AG04449 (cell line): Measurements from ENCODE around the gene CASP2.
A peak's percentile ranks its signal among the peaks of the same experiment; 100 is the strongest.

Source experiments
- CTCF ChIA-PET: fragments of 350-600 bp; formaldehyde crosslinking; extraction: SDS; loops from one replicate; lab custom pipeline; 2021; ENCODE audit warnings: antibody characterized with exemption; lab: Yijun Ruan, JAX
- POLR2A ChIA-PET: fragments of 400-600, 350-600 bp; formaldehyde crosslinking; extraction: SDS; loops from one replicate; lab custom pipeline; 2020; ENCODE audit warnings: antibody characterized with exemption, inconsistent platforms; lab: Yijun Ruan, JAX
- DNase-seq: peaks from one replicate; pipeline ENCODE4 v3.0.0-alpha.2; 2010; ENCODE audit warnings: low read depth, low spot score
- H3K4me3 ChIP-seq: 2 replicates; pipeline ENCODE4 v1.5.1; 2011; ENCODE audit warnings: low read depth, mild to moderate bottlenecking, control low read depth, low read length
- CTCF ChIP-seq: IDR thresholded peaks from one replicate; pipeline ENCODE4 v1.5.1; 2011; ENCODE audit warnings: mild to moderate bottlenecking, moderate library complexity, low read length, control low read depth, inconsistent platforms; ENCODE audit not compliant: insufficient read depth; ENCODE audit errors: missing control alignments

The CASP2 gene

GRCh38 chr7:143329471-143330170 lies 41.5 kb downstream of the CASP2 start:
- TF ChIP-seq CTCF = no peak
- no peak overlapping the region for H3K4me3 ChIP-seq
- ChIA-PET POLR2A (no interaction called here), CTCF (interaction anchor here (0.7 to 2.6 kb wide), 2 partner anchors 14 to 15 kb away, joined by 3 to 10 read pairs; no protein-coding TSS in a partner anchor)
- no peak for DNase-seq

- DNase-seq = peak; percentile 81
- ChIA-PET CTCF (interaction anchor here (1.0 to 2.6 kb wide), 5 partner anchors 9 to 91 kb away, joined by 3 to 10 read pairs (median 4); no protein-coding TSS in a partner anchor), POLR2A (interaction anchor here (1.1 kb wide), 1 partner anchor 43 kb away, joined by 4 read pairs; the partner anchor contains the start of gene CASP2)
- TF ChIP-seq CTCF = no peak
- no peak overlapping the region for H3K4me3 ChIP-seq
Observed at GRCh38 chr7:143331179-143331801, 43.1 kb downstream of the CASP2 start.

- TF ChIP-seq CTCF = no peak
- H3K4me3 ChIP-seq = no peak overlapping the region
- CTCF ChIA-PET = interaction anchor here (2.7 to 3.8 kb wide), 2 partner anchors 12 to 46 kb away, joined by 8 to 26 read pairs; no protein-coding TSS in a partner anchor
- no peak for DNase-seq
- POLR2A ChIA-PET = no interaction called here
Observed at GRCh38 chr7:143334244-143334643, 46.1 kb downstream of the CASP2 start.

GRCh38 chr7:143337216-143337615 lies 49.1 kb downstream of the CASP2 start:
- ChIA-PET CTCF (interaction anchor here (1.0 to 3.8 kb wide), 3 partner anchors 9 to 41 kb away, joined by 3 to 26 read pairs (median 4); no protein-coding TSS in a partner anchor), POLR2A (interaction anchor here (1.1 kb wide), 1 partner anchor 13 kb away, joined by 3 read pairs; no protein-coding TSS in a partner anchor)
- H3K4me3 ChIP-seq = no peak overlapping the region
- TF ChIP-seq CTCF = no peak
- no peak for DNase-seq

GRCh38 chr7:143341842-143342241 lies 53.7 kb downstream of the CASP2 start:
- CTCF ChIA-PET = interaction anchor here (0.9 to 1.2 kb wide), 4 partner anchors 9 to 75 kb away, joined by 3 to 4 read pairs (median 4); no protein-coding TSS in a partner anchor
- no peak for DNase-seq
- H3K4me3 ChIP-seq = no peak overlapping the region
- POLR2A ChIA-PET = no interaction called here
- TF ChIP-seq CTCF = no peak

GRCh38 chr7:143343596-143343995 lies 55.4 kb downstream of the CASP2 start:
- TF ChIP-seq CTCF = no peak
- ChIA-PET CTCF (interaction anchor here (1.2 to 1.4 kb wide), 2 partner anchors 13 to 36 kb away, joined by 3 to 5 read pairs; no protein-coding TSS in a partner anchor), POLR2A (no interaction called here)

More at GRCh38 chr7:143343596-143343995, 55.4 kb downstream of the CASP2 start:
- no peak overlapping the region for H3K4me3 ChIP-seq
- no peak for DNase-seq
